ENCODE measurements around the gene SASH1.

Gene SASH1

DNA sequence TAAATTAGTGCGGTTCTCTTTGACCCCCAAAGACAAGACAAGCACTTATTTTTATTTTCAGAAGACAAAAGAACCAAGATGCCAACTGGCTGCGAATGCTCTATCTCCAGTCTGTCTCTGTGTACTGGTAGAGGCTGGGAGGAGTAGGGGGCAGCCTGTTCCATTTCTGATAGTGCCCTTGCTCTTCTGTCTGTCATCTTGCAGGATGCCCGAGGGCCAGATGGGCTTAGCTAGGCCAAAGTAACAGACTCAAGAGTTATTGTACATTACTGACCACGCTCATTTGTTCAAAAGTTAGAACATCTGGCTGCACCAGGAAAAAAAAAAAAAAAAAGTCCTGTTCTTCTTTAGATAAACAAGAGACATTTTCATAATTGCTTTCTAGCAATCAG is 206.1 kb downstream of the SASH1 start:
- no peak overlapping the region for H3K4me3 ChIP-seq (ENCODE audit: low read length)

GRCh38 chr6:148550569-148550968 is 207.9 kb downstream of the SASH1 start:
- TF ChIP-seq CTCF (conservative IDR thresholded peaks at IDR 0.05; ENCODE audit: low read depth, low read length) = no peak
- no peak for DNase-seq (ENCODE audit: low read depth)
- H3K4me3 ChIP-seq (ENCODE audit: low read length) = no peak overlapping the region

More for the DNA sequence above, 206.1 kb downstream of the SASH1 start:
- no peak for TF ChIP-seq CTCF (conservative IDR thresholded peaks at IDR 0.05; ENCODE audit: low read depth, low read length)
- no peak for DNase-seq (ENCODE audit: low read depth)

DNA sequence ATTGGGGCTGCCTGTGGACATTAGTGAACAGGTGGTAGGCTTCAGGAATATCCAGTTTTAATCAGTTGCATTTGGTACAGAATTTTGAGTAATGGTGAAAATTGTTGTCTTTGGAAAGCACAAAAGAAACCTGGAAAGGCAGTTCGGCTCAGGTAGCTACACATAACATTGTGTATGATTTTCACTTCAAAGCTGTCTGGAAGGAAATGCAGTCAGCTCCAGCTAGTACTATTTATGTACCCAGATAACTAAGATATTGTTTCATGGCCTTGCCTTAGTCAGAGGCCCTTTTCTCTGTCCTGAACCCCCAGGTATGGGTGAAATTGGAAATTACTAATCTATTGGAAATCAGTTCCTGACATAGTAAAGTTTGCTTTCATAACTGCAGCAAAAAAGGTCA is 208.6 kb downstream of the SASH1 start:
- DNase-seq (ENCODE audit: low read depth) = no peak
- no peak overlapping the region for H3K4me3 ChIP-seq (ENCODE audit: low read length)

DNA sequence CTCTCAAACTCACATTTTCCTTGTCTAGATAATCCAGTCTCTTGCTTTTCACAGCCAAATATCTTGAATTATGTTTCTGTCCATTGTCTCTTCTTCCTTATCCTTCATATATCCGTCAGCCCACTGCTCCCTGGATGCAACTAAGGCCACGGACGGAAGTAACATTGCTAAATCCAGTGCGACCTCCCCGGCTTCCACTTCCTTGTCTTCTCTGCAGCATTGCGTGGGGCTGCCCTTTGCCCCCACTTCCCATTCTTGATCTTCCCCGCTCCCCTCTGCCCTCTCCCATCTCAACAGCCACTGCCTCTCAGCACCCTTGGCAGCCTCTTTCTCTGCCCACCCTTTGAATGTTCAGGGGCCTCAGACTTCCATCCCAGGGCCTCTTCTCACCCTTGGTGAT is 213.8 kb downstream of the SASH1 start:
- DNase-seq (ENCODE audit: low read depth) = no peak
- no peak overlapping the region for H3K4me3 ChIP-seq (ENCODE audit: low read length)
- no peak for TF ChIP-seq CTCF (conservative IDR thresholded peaks at IDR 0.05; ENCODE audit: low read depth, low read length)

More for the DNA sequence above, 208.6 kb downstream of the SASH1 start:
- no peak for TF ChIP-seq CTCF (conservative IDR thresholded peaks at IDR 0.05; ENCODE audit: low read depth, low read length)

DNA sequence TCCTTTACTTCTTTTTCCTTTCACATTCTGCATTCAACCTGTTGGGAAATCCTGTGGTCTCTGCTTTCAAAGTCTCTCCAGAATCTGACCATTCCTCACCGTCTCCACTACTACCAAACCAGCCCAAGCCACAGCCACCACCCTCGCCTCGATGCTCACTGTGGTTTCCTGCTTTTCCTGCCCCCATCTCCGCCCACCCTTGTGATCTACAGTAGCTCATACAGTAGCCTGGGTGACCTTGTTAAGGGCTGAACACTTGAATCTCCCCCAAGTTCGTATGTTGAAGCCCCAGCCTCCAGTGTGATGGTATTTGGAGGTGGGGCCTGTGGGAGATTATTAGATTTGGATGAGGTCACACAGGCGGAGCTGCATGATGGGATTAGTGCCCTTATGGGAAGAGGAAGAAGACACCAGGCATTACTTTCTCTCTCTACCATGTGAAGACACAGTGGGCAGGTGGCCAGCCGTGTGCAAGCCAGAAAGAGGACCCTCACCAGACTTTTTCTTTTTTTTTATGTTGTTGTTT is 215.2 kb downstream of the SASH1 start:
- no peak for DNase-seq (ENCODE audit: low read depth)
- no peak for TF ChIP-seq CTCF (conservative IDR thresholded peaks at IDR 0.05; ENCODE audit: low read depth, low read length)

GRCh38 chr6:148559848-148560433 is 217.3 kb downstream of the SASH1 start:
- TF ChIP-seq CTCF (conservative IDR thresholded peaks at IDR 0.05; ENCODE audit: low read depth, low read length) = peak; percentile 89
- DNase-seq (ENCODE audit: low read depth) = peak; percentile 16
- H3K4me3 ChIP-seq (ENCODE audit: low read length) = peak overlapping the region; percentile 48

More for the DNA sequence above, 215.2 kb downstream of the SASH1 start:
- H3K4me3 ChIP-seq (ENCODE audit: low read length) = no peak overlapping the region

DNA sequence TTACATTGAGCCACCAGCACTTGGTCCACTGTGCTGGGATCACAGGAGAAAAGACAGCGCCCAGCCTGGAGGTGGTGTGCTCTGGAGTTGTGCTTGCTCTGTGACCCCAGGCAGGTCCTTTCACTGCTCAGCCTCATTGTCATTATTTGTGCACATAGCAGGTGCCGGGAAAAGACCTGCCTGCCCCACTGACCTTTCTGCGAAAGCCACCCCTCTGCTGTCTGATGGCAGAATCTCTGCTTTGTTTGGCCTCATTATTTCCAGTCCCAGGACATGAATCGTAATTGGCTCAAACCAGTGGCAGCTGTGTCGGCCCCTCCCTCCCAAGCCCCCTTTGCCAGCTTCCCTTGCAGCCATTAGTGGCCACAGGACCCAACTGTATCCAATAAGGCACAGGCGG is 219.0 kb downstream of the SASH1 start:
- no peak for TF ChIP-seq CTCF (conservative IDR thresholded peaks at IDR 0.05; ENCODE audit: low read depth, low read length)
- no peak overlapping the region for H3K4me3 ChIP-seq (ENCODE audit: low read length)
- no peak for DNase-seq (ENCODE audit: low read depth)
